AG09309 (cell line): ENCODE measurements around the gene DRC7.

Experiments used
- DNase-seq: peaks from one replicate; pipeline ENCODE4 v3.0.0-alpha.2; 2010; ENCODE audit warnings: low read depth
- H3K4me3 ChIP-seq: 2 replicates; pipeline ENCODE4 v1.5.1; 2011; ENCODE audit warnings: mild to moderate bottlenecking, low read depth, low read length, moderate library complexity; ENCODE audit not compliant: control insufficient read depth
- CTCF ChIP-seq: IDR thresholded peaks from 2 replicates; pipeline ENCODE4 v1.5.1; 2011; ENCODE audit warnings: mild to moderate bottlenecking, low read depth, low read length, inconsistent platforms; ENCODE audit not compliant: insufficient read depth, control insufficient read depth; ENCODE audit errors: missing control alignments

Gene DRC7, protein sequence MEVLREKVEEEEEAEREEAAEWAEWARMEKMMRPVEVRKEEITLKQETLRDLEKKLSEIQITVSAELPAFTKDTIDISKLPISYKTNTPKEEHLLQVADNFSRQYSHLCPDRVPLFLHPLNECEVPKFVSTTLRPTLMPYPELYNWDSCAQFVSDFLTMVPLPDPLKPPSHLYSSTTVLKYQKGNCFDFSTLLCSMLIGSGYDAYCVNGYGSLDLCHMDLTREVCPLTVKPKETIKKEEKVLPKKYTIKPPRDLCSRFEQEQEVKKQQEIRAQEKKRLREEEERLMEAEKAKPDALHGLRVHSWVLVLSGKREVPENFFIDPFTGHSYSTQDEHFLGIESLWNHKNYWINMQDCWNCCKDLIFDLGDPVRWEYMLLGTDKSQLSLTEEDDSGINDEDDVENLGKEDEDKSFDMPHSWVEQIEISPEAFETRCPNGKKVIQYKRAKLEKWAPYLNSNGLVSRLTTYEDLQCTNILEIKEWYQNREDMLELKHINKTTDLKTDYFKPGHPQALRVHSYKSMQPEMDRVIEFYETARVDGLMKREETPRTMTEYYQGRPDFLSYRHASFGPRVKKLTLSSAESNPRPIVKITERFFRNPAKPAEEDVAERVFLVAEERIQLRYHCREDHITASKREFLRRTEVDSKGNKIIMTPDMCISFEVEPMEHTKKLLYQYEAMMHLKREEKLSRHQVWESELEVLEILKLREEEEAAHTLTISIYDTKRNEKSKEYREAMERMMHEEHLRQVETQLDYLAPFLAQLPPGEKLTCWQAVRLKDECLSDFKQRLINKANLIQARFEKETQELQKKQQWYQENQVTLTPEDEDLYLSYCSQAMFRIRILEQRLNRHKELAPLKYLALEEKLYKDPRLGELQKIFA

GRCh38 chr16:57694725-57695679 lies at the start of gene DRC7:
DRC7 (plus strand) TSS chr16:57694806; CDS start chr16:57697950, 3,144 bp downstream.
- H3K4me3 ChIP-seq = no peak within 1 kb of the TSS
- no peak for DNase-seq
- no peak for TF ChIP-seq CTCF

DNA sequence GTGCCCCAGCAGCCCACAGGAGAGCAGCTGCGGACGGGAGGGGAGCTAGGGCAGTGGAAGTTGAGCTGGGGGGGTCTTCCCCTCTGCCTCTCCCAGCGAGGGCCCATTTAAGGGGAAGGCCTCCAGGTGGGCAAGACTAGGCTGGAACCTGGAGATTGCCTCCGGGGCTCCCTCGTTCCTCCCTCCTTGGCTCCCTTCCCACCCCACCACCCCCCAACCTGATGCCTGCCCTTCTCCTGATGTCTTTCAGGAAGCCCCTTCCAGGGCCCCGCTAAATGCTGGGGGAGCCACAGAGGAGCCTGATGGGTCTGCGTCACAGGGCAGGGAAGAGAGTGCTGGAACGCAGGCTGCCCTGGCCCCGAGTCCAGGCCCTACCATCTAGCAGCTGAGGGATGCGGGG lies 49.4 kb upstream of the DRC7 start:
- TF ChIP-seq CTCF = no peak
- no peak overlapping the region for H3K4me3 ChIP-seq
- DNase-seq = no peak

GRCh38 chr16:57645691-57646387 lies 48.8 kb upstream of the DRC7 start:
- DNase-seq = no peak
- TF ChIP-seq CTCF = no peak

DNA sequence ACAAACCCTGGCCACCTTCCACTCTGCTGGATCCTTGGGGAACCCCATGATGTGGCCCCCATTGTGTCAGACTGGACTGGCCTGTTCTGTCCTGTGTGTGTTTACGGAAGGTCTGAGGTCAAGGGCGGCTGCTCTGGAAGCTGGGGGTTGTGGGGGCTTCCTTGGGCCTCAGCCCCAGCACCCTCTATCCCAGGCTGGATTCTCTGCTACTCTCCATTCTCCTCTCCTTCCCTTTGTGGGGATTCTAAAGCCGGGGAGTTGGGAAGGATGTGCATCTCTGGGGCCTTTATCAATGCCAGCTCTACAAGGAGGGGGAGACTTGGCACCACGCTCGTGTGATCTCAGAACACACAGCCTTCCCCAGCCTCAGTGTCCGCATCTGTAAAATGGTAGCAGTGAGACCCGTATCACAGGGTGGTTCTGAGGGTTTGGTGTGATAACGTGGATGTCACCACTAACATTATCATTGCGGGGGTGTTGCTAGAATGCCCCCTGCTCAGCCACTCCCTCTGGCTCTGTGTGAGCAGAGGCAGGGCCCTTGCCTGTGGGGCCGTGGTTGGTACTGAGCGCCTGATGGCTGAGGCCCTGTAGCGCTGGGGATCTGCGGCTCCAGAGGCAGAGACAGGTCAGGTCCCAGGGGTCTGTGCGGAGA lies 48.1 kb upstream of the DRC7 start:
- no peak for DNase-seq
- no peak for TF ChIP-seq CTCF
- no peak overlapping the region for H3K4me3 ChIP-seq

More at GRCh38 chr16:57645691-57646387, 48.8 kb upstream of the DRC7 start:
- no peak overlapping the region for H3K4me3 ChIP-seq

DNA sequence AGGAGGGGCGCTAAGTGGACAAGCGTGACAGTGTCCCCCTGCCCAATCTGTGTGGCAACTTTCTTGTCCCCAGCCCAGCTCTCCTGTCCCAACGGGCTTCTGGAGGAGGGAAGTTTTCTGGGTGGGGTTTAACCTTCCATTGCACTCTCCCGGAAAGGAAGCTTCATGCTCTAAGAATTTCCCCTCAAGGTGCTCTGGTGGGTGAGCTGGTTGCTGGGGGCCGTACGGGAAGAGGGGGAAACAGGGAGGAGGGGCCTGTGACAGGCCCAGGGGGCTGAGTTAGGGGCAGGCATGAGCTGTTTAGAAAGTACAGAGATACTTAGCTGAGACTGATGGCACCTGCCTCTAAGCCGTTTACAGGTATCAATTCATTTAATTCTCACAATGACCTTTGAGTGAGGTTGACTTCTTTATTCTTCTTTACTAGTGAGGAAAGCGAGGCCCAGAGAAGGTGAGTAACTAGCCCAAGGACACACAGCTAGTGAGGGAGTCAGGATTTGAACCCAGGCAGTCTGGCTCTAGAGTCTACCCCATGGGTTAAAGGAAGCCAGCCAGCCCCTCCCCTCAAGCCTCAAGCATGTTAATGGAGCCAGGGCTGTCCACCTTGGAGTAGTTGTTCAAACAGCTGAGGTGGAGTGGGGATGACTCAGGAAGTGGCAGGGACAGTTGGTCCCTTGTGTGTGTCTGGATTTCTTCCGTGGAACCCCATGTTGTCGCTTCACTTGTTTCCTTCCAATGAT lies 47.3 kb upstream of the DRC7 start:
- no peak overlapping the region for H3K4me3 ChIP-seq
- no peak for TF ChIP-seq CTCF
- no peak for DNase-seq
